Vagina (tissue), 2 donors: ENCODE data around the gene NFATC2.

ENCODE experiments used
- POLR2A ChIP-seq, 2 donors: fragments of 450-650 bp; IDR thresholded peaks; one replicate each; pipeline ENCODE4 v1.6.1; 2017; ENCODE audit warnings: antibody characterized with exemption in 2 of 2, mild to moderate bottlenecking in 2 of 2, moderate library complexity in 2 of 2
- TF ChIP-seq, protein P1 (sequence below), 3 experiments: fragments of 450-650 bp in 2 of 3; fragments of 200-600 bp in 1 of 3; sonication (generic) in 1 of 3; IDR thresholded peaks; one replicate each; pipeline ENCODE4 v1.5.1; 2017 to 2019; ENCODE audit warnings: antibody characterized with exemption in 3 of 3, mild to moderate bottlenecking in 2 of 3, moderate library complexity in 2 of 3

DNA sequence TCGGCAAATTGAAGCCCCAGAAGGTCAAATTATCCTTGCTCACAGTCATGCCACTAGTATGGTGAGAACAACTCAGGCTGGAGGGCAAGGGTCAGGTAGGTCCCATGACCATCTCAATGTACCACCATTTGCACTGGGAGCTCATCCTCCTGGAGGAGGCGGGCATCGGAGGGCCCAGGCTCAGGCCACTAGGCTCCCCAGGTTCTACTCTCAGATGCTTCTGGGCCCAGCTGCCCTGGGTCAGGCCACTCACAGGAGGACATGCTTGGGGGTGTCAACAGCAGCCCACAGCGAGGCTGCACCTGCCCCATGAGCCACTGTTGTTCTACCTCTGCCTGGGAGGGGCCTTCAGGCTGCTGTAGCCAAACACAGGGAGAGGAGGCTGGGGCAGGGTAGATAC lies 39.1 kb downstream of the NFATC2 start:
- TF ChIP-seq, protein P1, sequence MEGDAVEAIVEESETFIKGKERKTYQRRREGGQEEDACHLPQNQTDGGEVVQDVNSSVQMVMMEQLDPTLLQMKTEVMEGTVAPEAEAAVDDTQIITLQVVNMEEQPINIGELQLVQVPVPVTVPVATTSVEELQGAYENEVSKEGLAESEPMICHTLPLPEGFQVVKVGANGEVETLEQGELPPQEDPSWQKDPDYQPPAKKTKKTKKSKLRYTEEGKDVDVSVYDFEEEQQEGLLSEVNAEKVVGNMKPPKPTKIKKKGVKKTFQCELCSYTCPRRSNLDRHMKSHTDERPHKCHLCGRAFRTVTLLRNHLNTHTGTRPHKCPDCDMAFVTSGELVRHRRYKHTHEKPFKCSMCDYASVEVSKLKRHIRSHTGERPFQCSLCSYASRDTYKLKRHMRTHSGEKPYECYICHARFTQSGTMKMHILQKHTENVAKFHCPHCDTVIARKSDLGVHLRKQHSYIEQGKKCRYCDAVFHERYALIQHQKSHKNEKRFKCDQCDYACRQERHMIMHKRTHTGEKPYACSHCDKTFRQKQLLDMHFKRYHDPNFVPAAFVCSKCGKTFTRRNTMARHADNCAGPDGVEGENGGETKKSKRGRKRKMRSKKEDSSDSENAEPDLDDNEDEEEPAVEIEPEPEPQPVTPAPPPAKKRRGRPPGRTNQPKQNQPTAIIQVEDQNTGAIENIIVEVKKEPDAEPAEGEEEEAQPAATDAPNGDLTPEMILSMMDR (IDR thresholded peaks at IDR 0.05): no peak
- no peak for TF ChIP-seq POLR2A (IDR thresholded peaks at IDR 0.05)
